Choroid plexus epithelial cell (primary cell): ENCODE data around the gene DIAPH2.

Experiments used
- DNase-seq: peaks from one replicate; pipeline ENCODE4 v3.0.0-alpha.2; 2010; ENCODE audit warnings: low read depth
- H3K4me3 ChIP-seq: 2 replicates; pipeline ENCODE4 v1.5.1; 2011; ENCODE audit warnings: low read depth, mild to moderate bottlenecking, control low read depth, low read length, moderate library complexity
- TF ChIP-seq, protein P1 (sequence below): conservative IDR thresholded peaks from 2 replicates; pipeline ENCODE4 v1.5.1; 2011; ENCODE audit warnings: low read depth, mild to moderate bottlenecking, control low read depth, inconsistent platforms, low read length, moderate library complexity

DIAPH2 gene

DNA sequence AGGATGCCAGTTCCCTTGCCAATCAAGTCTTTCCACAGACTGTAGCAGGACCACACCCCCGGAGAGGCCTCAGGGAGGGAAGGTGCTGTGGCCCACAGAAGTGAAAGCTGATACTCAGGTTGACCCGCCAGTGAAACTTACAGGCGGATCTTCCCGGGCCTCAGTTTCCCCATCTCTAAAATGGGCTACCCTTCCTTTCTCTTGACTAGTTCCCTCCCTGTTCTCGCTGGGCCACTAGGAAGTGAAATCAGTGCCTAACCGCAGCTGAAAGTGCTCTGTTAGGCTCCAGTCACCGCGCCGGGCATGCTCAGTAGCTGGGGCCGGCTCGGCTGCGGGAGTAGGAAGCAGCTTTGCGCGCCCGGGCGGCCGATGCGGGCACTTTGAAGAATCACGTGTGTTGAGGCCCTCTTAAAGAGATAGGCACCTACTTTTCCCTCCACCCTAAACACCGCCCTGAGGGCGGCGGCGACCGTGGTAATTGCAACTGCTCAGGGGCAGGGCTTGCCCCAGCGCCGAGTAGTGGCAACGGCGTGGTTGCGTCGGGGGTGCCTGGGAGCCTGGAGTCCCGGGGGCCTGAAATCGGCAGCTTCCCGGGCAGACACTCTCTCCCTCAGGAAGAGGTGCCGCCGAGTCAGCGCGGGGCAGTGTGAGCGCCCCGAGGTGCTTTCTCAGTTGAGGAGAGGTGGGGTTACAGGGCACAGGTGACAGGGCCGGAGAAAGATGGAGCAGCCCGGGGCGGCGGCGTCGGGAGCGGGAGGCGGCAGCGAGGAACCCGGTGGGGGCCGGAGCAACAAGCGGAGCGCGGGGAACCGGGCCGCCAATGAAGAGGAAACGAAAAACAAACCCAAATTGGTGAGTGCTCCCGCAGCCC is at the start of gene DIAPH2:
TSS of gene DIAPH2 (plus strand) at position 504 of the 871 bp plus-strand sequence.
- peak within 1 kb of the TSS; percentile 73 for H3K4me3 ChIP-seq
- DNase-seq: peak; percentile 85
- TF ChIP-seq, protein P1, sequence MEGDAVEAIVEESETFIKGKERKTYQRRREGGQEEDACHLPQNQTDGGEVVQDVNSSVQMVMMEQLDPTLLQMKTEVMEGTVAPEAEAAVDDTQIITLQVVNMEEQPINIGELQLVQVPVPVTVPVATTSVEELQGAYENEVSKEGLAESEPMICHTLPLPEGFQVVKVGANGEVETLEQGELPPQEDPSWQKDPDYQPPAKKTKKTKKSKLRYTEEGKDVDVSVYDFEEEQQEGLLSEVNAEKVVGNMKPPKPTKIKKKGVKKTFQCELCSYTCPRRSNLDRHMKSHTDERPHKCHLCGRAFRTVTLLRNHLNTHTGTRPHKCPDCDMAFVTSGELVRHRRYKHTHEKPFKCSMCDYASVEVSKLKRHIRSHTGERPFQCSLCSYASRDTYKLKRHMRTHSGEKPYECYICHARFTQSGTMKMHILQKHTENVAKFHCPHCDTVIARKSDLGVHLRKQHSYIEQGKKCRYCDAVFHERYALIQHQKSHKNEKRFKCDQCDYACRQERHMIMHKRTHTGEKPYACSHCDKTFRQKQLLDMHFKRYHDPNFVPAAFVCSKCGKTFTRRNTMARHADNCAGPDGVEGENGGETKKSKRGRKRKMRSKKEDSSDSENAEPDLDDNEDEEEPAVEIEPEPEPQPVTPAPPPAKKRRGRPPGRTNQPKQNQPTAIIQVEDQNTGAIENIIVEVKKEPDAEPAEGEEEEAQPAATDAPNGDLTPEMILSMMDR: peak; percentile 24

DNA sequence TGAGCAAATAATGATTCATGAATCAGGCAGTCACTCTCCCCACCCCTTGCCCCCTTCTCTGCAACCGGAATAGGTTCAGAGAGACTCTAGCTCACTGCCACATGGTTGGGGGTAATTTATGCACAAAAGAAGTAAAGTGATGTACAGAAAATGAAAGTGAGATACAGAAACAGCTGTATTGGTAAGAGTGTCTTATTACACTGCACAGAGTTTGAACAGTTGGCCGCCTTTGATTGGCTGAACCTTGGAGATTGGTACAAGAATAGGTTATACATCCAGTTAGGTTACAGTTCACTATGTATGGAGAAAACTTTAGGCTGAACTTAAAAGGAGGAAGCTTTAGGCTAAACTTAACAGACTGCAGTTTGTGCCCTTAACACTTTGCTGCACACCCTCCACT is 34.6 kb upstream of the DIAPH2 start:
- TF ChIP-seq, protein P1: no peak
- H3K4me3 ChIP-seq: no peak overlapping the region
- no peak for DNase-seq

DNA sequence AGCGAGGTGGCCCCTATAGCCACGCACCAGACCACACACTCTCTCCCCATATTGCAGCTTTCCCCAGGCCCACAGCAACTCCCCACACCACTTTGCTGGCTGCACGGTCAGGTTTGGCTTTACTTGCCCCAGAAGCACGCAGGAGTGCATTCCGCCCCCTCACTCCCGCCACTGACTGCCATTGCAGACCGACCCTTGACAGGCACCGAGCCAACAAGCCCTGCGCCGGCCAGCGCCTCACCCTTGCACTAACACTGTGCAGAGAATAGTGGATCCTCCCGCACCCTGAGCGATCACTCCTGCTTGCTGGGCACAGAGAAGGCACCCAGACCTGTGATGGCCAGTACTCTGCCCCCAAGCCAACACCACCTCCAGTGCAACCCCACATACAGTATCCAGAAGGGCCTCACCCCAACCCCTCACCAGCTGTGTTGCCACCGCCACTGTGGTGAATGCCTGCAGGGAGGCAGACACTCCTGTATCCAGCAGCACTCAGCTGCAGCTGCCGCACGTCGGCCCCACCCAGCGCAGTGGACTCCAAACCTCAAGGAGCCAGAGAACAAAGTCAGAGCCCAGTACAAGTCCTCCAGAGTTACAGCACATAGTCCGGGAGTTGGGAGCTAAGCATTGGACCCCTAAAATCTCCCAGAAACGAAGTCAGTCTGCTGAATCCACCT is 28.6 kb upstream of the DIAPH2 start:
- DNase-seq: no peak
- TF ChIP-seq, protein P1: no peak

DNA sequence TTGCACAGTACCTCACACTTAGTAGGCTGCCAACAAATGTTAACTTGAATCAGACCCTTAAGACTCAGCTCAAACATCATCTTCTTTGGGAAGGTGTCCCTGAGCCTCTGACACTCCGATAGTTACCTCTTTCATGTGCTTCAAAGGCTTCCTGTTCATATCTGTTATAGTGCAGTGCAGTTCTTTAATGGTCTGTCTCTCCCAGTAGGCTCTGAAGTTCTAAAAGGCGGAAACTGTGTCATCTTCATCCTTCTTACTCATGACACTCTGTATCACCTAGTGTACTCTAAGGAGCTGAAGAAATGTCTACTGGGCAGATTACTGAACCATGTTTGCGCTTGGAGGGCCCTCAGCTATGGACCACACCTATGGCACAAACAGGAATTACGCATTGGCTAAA is 2.1 kb upstream of the DIAPH2 start:
- TF ChIP-seq, protein P1: no peak
- DNase-seq: no peak
- no peak overlapping the region for H3K4me3 ChIP-seq

More for the DNA sequence above, 28.6 kb upstream of the DIAPH2 start:
- H3K4me3 ChIP-seq: no peak overlapping the region

DNA sequence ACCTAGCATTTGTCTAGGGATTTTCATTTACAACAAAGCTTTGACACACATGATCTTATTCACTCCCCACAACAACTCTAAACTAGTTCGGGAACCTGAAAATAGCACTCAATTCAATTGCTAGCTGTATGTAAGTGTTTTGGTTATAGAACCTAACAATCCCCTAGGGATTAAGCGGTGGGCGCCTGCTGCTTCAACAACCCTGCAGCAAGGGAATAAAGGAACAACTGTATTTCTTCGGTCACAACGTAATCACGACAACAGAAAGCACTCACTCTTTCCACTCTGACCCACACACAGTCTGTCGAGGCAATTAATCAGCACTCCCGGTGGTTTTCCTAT is 674 bp upstream of the DIAPH2 start:
- peak overlapping the region; percentile 73 for H3K4me3 ChIP-seq
- TF ChIP-seq, protein P1: no peak
- DNase-seq: peak; percentile 23

DNA sequence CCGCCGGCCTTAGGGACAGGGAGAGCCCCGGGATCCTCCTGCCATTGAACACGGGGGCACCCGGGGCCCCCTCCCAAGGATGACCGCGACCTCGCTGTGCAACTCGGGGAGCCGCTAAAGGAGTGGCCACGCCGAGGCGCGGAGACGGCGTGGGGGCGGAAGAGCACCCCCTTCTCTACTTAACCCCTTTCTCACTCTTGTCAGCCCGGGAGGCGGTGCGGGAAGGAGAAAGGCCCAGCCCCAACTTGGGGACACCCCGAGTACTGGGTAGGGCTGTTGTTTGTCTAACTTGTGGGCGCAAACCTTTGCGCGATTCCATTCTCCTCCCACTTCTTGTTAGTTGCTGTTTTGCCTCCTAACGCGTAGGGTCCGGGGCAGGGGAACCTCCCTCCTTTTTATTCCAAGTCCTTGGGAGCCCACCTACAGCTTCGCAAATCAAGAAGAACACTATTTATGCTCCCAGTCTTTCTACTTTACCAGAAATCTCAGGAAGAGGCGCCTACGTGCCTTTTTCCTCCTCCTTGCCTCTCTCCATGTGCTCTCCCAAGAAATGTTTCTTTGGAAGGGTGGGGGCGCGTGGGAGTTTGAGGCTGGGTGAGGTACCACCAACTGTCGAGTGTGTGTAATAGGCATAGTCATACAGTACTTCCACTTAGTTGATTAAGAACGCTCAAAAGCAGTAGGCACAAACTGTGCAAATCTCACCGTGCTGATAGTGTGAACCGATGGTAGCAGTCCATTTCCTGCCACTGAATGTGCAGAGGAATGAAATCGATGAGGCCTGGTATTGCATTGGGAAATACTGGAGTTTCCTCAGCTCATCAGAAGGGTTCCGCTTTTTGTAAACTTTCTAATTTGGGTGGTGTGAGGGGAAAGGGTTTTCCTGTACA is 813 bp downstream of the DIAPH2 start:
- H3K4me3 ChIP-seq: peak overlapping the region; percentile 73
- TF ChIP-seq, protein P1: no peak
- peak; percentile 42 for DNase-seq
